Measurements from ENCODE around the gene FAH. TPM values are rescaled to one million over a fixed set of nuclear protein-coding genes. Genes with fewer than 3 reads are reported as not detected.
"Not testable (repeated sequence)": the region's sequence is repeated elsewhere in the genome, so short reads cannot be mapped to it uniquely, and the experiment has no call there.

Gene FAH
- 16.9 TPM for polyA plus RNA-seq (ENCODE audit: insufficient read length)

DNA sequence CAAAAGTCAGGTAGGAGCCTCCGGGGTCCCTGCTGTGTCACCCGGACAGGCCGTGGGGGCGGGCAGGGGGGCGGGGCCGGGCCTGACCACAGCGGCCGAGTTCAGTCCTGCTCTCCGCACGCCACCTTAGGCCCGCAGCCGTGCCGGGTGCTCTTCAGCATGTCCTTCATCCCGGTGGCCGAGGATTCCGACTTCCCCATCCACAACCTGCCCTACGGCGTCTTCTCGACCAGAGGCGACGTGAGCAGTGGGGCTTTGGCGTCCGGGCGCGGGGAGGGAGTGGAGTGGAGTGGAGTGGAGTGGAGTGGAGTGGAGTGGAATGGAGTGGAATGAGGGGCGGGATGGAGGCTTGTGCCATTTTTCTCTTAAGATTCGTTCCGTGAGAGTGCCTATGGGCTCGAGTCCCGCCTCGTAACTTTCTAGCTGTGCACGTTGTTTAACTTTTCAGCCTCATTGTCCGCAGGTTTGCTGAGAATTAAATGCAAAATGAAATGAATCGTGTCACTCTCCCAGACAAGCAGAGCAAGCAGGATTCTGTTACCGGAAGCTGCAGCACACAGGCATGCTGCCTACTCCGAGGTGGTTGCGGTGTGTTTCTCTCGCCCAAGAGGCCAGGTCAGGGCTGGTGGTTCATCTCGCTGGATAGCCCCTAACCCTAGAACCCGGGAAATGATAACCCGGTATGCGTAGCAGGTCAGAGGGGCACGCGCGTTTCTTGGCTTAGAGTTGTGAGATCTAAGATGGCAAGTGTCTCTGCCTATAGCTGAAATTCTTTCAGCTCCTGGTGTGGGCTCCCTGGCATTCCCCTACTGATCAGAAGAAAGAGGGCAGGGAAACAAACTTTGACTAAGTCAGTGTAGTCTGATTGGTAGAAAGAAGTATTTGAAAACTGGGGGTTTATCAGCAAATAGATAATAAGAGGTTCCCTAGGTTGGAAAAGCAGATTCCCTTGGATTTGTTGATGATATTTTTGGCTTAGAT is at the start of gene FAH:
TSS of gene FAH (plus strand) at position 104 of the 981 bp plus-strand sequence. CDS start at position 160, 56 bp downstream.
- peak; percentile 48 for DNase-seq

DNA sequence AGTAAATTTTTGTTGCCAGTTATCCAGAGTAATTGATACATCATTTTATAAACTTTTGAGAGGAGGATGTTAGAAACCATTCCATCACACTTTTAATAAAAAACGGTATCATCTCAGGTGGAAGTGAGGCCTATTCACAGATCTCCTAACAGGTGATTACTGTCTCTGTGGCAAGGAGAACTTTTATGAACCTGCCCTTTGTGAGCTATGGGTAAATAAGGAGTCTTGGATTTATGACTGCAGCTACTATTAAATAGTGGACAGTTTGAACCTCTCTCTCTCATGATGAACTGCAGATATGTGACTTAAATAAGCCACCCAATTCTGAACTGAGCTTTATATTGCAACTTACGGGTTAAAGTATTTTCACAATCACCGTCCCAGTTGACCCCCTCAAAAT is 47.6 kb upstream of the FAH start:
- DNase-seq = no peak

DNA sequence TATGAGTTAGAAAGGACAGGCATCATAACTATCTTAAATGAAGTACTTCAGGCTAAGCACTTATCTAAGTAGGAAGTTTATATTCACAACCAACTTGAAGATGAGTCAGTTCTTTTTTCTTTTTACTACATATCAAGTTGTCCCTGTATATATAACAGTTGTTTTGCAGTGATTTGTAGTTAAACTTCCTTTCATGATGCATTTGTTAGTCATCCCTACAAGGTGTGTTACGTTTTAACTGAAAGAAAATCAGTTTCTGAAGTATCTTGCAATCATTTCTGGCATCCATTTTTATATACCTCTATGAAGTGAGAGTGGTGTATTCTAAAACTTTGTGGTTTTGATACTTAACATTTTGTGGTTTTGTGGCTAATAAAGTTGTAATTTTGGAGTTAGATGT is 47.2 kb upstream of the FAH start:
- DNase-seq = no peak

DNA sequence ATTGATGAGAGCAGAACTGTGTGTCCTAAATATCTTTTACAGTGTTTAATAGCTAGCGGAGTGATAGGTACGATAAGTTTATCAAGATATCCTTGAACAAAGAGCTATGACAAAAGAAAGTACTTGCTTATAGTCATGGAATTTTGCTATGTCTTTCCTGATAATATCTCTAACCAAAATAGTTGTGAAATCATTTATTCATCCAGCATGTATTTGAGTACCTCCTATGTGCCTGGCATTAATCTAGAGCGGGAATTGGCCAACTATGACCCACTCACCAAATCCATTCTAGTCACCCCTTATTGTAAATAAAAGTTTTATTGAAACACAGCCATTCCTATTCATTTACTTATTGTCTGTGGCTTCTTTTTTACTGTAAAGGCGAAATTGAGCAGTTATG is 46.7 kb upstream of the FAH start:
- no peak for DNase-seq

DNA sequence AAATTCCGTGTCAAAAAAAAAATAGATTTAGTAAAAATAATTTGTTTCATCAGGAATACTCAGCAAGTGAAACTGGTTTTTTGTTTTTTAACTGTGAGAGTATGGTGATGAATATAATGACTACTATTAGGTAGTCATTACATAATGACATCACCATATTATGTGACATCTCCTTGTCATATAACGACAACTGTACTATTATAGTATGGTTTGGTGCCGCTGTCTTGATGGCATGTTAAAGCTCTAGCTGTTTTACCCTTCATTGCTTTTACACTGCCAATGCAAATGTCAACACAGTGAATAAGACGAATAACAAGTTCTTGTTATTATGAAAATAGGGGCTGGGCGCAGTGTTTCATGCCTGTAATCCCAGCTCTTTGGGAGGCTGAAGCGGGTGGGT is 45.6 kb upstream of the FAH start:
- DNase-seq = no peak

DNA sequence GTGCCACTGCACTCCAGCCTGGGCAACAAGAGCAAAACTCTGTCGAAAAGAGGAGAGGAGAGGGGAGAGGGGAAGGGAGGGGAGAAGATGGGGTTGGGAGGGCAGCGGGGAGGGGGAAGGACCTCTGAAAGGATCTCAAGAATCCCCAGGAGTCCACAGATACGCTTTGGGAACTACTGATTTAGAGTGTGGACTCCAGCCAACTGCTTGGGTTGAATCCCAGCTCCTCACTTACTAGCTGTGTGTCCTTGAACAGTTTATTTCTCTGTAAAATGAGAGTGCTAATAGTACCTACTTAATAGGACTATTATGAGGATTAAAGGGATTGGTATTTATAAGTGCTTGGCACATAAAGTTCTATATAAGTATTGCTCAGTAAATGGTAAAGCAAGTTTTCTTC is 45.0 kb upstream of the FAH start:
- DNase-seq = no peak

DNA sequence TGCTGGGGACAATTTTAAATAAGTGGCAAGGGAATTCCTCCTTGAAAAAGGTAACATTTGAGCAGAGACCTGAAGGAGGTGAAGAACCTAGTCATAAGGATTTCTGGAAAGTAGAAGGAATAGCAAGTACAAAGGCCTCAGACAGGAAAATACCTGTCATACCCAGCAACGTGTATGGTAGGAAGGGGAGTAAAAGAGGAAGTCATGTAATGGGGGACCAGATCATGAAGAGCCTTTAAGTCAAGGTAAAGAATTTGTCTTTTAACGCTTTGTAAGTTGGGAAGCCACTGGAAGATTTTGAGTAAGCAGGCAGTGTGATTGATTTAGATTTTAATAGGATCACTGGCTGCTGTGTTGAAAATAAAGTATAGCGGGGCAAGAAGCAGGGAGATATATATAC is 43.4 kb upstream of the FAH start:
- DNase-seq = no peak

DNA sequence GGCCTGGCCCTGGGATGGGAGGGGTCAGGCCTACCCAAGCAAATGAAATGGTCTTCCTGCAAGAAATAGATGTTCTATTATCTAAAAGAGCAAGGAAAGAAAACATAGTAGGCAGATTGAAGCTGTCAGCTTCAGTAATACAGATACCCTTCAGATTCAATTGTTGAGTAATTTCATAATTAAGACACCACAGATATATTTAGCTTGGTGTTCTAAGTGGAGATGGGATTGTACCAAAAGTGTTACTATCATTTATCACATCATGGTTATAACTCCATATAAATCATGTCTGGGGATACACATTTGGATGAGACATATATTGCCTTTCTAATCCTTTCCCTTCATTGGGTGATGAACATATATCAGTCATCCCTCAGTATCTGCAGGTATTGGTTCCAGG is 41.9 kb upstream of the FAH start:
- no peak for DNase-seq

DNA sequence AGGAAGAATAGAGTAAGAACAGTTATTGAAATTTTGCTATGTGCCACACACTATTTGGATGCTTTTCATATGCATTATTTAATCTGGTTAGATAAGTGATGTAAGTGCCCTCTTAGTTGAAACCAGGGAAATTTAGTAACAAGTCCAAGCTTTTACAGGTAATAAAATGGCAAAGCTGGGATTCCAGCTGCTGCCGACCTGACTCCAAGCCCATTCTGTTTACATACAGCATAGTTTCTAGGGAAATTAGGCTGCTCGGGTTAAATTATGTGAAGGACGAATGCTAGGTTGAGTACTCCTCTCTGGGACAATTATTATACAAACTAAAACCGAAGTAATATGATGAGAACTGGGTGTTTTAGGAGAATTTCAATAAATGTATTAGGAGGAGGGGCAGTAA is 38.7 kb upstream of the FAH start:
- DNase-seq = no peak

DNA sequence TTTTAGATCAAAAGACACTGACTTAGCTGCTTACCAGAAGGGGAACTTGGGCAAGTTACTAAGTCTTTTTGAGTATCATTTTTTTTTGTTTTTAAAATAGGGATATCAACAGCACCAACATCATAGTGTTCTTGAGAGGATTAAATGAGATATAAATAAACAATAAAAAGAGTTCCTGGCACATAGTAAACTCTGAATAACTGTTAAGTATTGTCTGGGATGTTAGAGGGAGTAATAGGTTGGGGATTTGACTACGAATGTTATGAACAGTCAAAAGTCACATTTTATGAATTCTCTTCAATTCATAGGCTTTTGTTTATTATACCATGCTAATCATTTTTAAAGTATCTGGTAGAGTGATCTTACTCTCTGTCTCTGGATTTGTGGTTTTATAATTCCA is 37.8 kb upstream of the FAH start:
- DNase-seq = no peak

DNA sequence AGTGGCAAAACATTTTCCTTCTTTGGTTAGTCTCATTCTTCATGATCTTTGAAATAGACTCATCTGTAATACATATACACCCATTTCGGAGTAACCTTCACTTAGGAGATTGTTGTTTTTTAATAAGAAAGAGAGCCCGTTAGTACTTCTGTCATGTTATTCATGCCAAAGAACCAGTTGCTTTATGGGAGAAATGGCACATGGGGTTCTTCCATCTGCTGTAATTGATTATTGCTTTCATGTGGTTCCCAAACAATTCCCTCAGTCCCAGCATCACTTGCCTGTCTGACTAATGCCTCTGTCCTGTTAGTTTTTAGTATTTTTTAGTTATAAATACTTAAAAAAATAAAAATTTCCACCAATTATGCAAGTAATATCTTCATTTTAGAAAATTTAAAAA is 33.8 kb upstream of the FAH start:
- DNase-seq = no peak

DNA sequence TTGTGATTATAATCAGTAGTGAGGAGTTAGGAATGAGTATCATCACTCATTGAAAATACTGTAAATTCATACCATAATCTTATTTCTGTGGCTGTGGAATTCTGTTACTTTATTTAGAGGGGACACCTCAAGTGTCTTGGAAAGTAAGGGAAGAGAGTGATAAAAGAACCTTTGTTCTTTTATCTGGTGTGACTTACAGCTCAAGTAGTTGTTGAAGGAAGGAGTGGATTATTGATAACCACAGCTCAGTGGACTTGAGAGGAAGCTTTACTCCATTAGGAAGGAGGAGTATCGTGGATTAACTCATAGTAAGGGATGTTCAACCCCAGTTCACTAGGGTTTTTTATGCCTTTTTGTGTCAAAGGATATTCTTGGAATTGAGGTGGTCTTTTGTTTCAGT is 32.2 kb upstream of the FAH start:
- DNase-seq = no peak

DNA sequence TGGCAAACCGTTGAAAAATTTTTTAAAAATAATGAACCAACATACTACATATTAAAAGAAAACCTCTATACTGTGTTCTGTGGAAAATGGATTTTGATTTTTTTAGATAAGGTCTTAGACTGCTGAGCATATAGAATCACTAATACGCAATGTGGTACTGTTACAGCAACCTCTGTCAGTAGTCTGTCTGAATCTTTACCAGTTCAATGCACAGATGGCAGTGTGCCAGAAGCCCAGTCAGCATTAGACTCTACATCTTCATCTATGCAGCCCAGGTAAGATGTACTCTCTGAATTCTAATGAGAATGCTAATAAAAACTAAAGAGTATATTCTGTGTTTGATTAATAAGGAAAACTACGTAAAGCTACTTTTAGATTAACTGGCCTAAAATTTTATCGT is 31.3 kb upstream of the FAH start:
- DNase-seq = no peak

DNA sequence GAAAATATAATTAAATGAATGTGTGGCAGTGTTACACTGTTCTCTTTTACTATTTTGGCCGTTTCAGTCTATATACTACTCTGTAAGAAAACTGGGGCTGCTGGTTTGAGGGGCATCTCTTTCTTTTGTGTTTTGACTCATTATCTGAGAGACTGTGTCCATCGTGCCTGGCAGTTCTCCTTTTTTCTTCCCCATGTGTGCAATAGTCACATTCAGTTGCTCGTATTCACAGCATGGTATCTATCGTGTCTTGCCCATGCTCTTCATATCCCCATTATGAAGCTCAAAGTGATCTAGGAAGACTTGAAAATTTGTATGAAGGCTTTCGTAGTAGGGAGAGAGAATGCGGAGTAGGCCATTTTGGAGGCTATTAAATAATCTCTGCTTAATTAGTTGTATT is 29.8 kb upstream of the FAH start:
- no peak for DNase-seq

DNA sequence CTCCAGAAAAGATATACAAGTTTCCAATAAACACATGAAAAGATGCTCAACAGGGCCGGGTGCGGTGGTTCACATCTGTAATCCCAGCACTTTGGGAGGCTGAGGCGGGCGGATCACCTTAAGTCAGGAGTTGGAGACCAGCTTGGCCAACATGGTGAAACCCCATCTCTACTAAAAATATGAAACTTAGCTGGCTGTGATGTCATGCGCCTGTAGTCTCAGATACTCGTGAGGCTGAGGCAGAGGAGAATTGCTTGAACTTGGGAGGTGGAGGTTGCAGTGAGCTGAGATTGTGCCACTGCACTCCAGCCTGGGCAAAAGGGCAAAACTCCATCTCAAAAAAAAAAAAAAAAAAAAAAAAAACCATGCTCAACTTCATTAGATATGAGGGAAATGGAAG is 25.5 kb upstream of the FAH start:
- not testable (repeated sequence) for DNase-seq

DNA sequence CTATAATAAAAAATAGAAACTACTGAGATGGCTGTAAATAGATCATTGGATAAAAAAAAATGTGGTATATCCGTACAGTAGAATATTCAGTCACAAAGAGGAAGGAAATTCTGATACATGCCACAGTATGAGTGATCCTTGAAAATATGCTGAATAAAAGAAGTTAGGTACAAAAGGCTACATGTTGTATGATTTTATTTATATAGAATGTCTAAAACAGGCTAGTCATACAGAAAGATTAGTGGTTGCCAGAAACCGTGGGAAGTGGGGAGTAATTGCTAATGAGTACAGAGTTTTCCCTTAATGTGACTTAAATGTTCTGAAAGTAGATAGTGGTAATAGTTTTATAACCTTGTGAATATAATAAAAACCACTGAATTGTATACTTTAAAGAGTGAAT is 24.9 kb upstream of the FAH start:
- no peak for DNase-seq

DNA sequence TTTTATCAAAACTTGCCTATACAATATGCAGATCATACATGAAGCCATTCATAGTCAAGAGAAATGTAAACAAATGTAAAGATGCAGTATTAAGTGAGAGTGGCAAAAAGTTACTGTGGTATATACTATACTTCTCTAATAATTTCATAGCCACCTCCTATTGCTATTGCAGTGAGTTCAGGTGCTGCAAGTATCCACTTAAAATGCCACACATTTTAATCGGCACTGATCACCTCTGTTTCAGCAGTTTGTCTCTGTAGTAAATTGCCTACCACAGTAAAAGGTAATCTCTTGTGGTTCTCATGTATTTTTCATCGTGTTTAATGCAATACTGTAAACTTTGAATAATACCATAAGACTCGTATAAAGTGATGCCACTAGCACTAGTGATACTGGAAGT is 20.4 kb upstream of the FAH start:
- no peak for DNase-seq

DNA sequence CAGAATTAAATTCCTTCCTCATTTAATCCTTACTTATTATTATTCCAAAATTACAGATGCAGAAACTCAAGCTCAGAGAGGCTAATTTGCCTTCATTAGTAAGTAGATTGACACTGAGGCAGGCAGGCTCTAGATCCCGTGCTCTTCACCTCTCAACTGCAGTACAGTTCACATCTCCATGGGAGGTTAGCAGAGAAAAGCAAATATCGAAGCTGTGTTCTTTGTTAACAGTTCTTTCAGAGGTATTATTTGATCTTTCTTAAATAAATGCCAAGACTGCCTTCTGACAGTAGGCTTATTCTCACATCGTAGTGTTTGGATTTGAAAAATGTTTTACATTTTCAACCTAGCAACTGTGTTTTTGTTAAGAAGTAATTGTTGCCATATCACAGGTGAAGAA is 15.9 kb upstream of the FAH start:
- no peak for DNase-seq

DNA sequence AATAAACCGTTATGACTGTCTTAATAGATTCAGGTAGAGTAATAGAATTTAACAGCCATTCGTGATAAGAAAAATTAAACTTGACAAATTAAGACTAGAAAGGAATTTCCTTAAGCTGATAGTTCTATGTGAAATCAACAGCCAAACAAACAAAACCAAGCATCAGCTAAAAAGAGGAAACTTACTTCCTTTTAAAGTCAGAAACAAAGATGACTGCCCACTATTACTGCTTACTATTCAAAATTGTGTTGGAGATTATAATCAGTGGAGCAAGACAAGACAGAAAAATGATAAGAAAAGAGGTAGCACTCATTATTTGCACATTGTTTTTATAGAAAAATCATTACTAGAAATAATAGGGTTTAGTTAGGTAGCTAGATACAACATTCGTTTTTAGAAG is 13.8 kb upstream of the FAH start:
- DNase-seq = no peak

DNA sequence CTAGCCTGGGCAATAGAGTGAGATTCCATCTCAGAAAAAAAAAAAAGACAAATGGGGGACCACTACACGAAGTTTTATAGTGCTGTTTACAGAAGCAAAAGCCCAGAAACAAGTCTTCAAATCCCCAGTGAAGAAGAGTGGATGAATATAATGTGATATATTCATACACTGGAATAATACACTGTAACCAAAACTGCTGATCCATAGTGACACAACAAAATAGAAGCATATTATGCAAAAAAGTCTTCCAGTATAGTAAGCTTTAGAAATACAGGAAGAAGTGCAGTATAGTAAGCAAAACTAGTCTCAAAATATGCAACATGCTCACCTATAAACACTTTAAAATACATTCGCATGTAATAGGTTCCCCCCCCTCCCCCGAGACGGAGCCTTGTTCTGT is 11.9 kb upstream of the FAH start:
- DNase-seq = no peak

DNA sequence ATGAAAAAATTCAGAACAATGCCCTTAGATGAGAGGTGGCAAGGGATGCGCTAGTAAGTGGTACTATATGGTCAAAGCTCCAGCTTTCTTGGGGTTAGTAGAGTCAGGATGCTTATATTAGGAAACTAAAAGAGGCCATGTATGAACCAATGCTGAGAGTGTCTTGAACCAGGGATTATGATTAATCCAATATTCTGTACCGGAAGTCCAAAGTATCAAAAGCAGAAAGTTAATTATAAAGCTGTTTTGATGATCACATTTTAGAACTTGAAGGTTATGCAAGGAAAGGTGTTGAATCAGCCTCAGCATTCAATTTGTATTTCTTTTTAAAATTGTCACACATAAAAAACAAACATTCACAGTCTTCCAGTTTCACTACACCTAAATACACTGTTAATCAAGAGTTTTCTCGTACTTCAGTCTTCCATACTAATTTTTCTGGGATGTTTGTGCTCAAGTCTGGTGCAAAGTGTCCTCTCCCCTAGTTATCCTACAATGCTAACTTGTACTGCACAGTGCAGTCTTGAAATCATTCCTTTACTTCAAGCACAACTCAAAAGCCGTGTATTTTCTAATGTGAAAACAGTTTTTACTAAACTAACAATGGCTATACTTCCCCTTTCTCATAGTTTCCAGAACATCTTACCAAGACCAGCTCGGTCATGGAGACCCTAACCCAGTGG is 10.7 kb upstream of the FAH start:
- no peak for DNase-seq

DNA sequence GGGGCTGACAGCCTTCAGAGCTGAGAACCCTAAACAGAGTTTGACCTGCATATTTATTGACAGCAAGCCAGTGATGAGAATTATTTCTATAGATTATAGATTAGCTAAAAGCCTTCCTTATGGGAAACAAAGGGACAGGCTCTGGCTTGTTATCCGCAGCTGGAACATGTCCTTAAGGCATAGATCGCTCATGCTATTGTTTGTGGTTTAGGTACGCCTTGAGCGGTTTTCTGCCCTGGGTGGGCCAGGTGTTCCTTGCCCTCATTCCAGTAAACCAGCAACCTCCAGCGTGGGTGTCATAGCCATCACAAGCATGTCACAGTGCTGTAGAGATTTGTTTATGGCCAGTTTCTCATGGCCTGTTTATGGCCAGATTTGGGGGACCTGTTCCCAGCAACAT is 10.2 kb upstream of the FAH start:
- no peak for DNase-seq

DNA sequence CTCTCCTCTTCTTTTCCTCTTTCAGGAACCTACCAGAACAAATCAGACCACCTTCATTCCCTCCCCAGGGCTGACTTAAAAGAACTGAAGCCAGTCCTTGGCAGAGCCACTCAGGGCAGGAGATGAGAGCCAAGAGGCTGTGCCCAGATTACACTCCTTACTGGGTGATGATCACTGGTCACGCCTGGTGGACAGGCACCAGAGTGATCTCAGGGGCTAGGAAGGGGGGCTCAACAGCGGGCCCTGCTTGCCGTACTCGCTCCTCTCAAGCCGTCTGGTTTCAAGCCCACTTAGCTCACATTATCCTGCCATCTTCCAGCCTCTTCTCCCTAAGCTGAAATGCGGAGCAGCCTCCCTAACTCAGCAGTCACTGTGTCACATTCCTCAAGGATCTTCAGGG is 1.7 kb upstream of the FAH start:
- DNase-seq = no peak

DNA sequence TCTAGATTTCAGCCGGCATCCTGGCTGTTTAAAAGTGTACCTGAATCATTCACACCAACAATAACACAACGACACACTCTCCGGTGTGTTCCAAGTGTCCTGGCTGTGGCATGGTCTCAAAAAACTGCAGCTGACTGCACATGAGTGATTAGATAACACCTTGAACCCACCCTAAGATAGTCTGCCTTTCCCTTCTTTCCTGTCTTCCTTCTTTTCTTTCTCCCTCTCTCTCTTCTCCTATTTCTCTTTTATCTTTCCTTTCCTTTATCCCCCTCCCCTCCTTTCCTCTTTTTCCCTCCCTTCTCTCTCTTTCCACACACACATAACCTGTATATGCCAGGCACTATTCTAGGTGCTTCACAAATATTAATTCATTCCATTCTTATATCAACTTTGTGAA is 1.2 kb upstream of the FAH start:
- no peak for DNase-seq
